ENCODE results near the gene MAP3K7.
"Not testable (repeated sequence)": the region's sequence is repeated elsewhere in the genome, so short reads cannot be mapped to it uniquely, and the experiment has no call there.

MAP3K7 gene

GRCh38 chr6:90575267-90575666 is 11.6 kb downstream of the MAP3K7 start:
- DNase-seq, result no peak

DNA sequence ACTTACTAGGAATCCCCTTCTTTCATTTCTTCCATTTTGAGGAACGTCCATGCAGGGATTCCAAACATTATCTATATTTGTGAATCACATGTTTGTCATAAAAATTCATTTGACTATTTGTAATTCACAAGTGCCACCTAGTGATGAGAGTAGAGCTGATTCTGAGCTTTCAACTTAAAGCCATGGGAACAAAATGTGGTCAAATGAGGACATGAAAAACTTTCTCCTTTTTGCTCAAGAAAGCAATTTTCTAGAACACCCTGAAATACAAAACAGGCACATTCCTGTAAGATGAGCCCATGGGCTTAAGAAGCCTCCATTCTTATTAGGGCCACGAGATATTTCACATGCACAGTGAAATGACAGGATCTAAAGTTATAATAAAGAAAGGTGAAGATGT is 12.3 kb downstream of the MAP3K7 start:
- DNase-seq, result no peak

GRCh38 chr6:90573624-90574023 is 13.2 kb downstream of the MAP3K7 start:
- DNase-seq, result no peak

- no peak for DNase-seq
These were observed 14.0 kb downstream of the MAP3K7 start for GRCh38 chr6:90572856-90573255.

DNA sequence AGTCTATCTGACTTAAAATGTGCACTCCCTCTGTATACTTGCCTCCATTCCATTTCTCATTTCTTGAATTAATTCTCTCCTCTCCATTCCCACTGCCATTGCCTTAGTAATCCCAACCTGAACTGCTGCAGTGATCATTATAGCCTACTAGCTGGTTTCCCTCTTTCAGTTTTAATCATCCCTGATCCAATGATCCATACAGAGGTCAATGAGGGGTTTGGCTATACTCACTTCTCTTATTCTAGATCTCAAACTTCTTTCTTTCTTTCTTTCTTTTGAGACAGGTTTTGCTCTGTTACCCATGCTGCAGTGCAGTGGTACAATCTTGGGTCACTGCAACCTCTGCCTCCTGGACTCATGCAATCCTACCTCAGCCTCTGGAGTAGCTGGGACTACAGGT is 17.6 kb downstream of the MAP3K7 start:
- no peak for DNase-seq

DNA sequence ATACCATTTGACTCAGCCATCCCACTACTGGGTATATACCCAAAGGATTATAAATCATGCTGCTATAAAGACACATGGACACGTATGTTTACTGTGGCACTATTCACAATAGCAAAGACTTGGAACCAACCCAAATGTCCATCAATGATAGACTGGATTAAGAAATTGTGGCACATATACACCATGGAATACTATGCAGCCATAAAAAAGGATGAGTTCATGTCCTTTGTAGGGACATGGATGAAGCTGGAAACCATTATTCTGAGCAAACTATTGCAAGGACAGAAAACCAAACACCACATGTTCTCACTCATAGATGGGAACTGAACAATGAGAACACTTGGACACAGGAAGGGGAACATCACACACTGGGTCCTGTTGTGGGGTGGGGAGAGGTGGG is 19.2 kb downstream of the MAP3K7 start:
- DNase-seq, result not testable (repeated sequence)

DNA sequence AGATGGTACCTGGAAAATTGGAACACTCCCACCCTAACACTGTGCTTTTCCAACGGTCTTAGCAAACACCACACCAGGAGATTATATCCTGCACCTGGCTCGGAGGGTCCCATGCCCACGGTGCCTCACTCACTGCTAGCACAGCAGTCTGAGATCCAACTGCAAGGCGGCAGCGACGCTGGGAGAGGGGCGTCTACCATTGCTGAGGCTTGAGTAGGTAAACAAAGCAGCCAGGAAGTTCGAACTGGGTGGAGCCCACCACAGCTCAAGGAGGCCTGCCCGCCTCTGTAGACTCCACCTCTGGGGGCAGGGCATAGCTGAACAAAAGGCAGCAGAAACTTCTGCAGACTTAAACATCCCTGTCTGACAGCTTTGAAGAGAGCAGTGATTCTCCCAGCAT is 24.5 kb downstream of the MAP3K7 start:
- DNase-seq, result not testable (repeated sequence)

DNA sequence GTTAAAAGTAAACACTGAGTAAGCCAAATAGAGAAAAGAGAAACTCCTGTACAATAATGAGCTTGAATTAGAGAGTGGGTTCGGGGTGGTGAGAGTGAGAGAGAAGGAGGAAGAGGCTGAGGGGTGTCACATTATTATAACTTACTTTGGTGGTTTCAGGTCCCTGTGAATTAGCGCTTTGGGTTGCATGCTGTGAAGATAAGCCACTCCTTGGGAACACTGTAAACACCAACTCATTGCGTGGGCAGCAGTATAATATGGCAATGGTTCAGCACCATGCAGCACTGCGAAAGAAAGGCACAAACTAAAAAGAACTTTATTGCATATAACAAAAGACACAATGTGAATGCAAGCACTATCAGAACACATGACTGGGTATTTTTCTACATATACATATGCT is 26.9 kb downstream of the MAP3K7 start:
- DNase-seq, result no peak

GRCh38 chr6:90557006-90557405 is 29.9 kb downstream of the MAP3K7 start:
- DNase-seq, result no peak

DNA sequence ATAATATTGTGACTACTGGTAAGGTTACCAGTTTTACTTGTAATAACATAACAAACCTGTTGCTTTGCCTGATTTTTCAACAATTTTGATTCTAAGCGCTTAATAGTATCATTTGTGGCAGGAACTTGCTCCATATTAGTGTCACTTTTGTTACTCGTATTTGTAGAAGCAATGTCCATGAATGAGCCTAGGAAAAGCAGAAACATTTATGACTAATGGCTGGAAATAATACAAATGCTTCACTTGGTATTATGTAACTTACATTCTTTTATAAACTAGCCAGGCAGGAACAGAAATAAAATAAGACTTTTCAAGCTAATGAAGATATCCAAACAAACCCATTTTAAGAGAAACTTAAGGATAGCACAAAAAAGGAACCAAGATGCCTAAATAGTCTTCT is 38.9 kb downstream of the MAP3K7 start:
- DNase-seq, result no peak

- no peak for DNase-seq
These were observed 39.8 kb downstream of the MAP3K7 start for GRCh38 chr6:90547079-90547478.

DNA sequence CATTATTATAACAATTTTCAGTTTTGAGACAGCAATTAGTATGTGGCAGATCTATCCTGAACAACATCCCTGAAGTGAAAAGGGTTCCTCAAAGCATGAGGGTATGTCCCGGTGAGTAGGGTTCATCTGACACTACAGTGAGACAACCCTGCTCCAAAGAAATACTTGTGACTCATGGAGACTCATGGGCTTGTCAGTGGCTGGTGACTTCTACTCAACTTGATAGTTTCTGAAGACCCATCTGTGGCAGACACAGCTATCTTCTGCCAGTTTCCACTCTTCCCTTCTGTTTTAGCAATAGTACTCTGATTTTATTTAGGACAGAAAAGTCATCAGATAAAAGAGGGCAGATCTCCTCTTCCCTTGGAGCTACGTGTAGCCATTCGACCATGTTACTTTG is 41.4 kb downstream of the MAP3K7 start:
- no peak for DNase-seq

GRCh38 chr6:90544741-90545140 is 42.1 kb downstream of the MAP3K7 start:
- no peak for DNase-seq

DNA sequence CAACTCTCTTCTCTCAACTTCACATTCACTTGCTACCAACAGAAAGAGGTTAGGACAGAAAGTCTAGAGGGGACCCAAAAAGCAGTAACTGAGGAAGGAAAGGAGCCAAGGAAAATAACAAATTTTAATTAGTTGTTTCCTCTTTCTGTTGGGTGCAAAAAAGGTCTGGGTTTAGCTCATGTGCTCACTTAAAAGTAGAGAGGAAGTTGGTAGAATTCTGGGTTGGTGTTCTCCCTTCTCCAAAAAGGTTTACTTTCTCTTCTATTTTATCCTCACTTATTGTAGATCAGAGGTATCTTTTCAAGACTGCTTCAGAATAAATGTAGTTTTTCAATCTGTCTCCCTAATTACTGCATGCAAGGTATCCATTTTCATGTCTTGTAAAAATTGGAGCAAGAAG is 42.8 kb downstream of the MAP3K7 start:
- no peak for DNase-seq

- no peak for DNase-seq
These were observed 45.7 kb downstream of the MAP3K7 start for GRCh38 chr6:90541221-90541620.

DNA sequence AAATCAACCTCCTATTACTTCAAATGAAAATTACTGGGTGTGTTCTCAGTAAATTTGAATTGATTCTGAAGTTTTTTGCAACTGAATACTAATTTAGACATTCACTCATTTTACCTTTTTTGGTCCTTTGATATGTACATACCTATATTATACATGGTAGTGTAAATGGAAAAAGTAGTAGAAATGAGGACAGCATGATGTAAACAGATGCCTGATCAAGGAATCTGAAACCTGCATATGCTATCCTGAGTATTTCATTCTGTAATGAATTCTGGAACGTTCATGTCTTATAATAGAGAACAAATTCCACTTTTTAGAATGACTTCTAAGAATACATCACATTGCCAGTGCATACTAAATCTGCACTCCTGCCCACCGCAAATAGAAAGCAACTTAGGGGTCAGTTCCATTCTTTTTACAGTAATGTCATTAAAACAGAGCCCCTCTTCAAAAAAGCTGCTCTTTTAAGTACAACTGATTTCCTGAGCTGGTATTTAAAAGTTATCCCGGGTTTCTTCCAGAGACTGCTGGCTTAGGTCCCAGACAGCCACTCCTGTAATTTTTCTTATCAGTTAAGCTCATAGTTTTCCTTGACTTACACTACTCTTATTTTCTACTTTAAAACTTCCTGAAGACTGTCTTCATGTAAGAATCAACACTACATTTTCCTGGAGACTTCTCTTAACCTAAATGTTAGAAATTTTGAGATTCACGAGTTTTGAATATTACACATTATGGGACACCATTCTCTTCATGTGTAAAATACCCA is 48.4 kb downstream of the MAP3K7 start:
- no peak for DNase-seq

- DNase-seq, result no peak
These were observed 49.1 kb downstream of the MAP3K7 start for GRCh38 chr6:90537723-90538258.

DNA sequence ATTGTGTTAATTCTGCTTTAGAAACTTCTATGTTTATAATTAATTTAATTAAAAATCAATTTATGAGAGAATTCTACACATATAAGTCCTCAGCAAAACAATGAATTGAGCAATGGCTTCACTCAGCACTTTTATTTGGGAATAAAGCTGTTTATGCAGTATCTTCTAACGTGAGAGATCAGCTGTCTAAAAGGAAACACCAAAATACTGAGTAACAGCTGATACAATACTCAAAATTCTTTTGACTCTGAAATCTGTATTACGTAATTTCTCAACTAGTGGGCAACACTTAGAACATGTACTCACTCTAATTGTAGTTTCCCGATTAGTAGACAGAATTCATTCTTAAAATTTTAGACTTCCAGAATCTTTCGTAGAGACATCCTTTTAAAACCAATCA is 49.8 kb downstream of the MAP3K7 start:
- no peak for DNase-seq

DNA sequence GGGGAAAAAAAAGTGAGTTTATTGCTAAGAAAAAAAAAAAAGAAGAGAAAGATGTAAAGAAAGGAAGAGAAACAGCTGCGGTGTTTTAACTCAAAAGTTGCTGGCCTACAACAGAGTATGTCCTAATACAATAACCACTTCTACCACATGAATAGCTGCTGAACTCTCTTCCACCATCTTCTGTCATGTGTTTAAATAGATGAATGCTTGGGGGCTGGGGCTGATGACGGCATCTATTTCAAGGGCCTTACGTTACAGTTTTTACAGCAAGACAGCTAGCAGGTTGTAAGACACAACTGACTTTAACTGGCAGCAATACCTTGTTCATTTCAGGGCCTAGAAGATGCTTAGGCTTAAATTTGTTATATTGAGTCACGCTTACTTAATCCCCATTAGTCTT is 50.4 kb downstream of the MAP3K7 start:
- no peak for DNase-seq

GRCh38 chr6:90534337-90535025 is 52.4 kb downstream of the MAP3K7 start:
- no peak for DNase-seq

DNA sequence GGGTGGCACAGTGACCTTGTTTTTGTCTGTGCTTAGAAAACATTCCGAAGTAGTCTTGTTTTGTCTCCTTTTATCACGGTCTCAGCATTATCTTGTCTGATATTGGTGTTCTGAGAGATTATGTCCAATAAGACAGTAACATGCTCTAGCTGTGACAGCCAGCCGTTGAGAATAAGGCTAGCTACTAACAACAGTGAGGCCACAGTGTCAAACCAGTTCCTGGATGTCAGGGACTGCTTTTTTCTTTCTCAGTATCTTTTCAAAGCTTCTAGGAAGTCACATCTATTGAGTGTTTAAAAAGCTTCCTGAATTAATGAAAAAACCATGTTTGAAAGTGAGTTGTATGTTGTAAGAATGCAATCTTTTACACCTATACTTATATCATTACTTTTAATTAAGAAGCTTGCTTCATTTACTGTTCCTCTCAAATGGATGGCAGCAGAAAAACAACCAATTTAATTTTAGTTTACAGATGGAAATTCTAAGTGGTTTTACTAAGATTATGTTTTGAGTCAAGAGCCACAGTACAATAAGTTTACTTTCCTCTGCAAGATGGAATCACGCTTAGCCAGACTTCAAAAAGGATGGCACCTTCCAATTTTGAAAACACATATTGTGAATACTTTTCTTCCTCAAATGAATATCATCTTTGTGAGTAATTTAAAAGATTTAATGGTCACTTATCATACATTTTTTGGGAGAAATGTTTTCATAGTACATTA is 53.1 kb downstream of the MAP3K7 start:
- DNase-seq, result no peak

- DNase-seq, result no peak
These were observed 56.0 kb downstream of the MAP3K7 start for GRCh38 chr6:90530882-90531281.

GRCh38 chr6:90525421-90525820 is 61.5 kb downstream of the MAP3K7 start:
- DNase-seq, result no peak
